Gastroesophageal sphincter (tissue), 3 donors: ENCODE measurements around the gene C1orf159.

Experiments used
- EP300 ChIP-seq: sonication (generic); formaldehyde crosslinking; IDR thresholded peaks from one replicate; pipeline ENCODE4 v1.6.1; 2017; ENCODE audit warnings: antibody characterized with exemption, mild to moderate bottlenecking
- POLR2A ChIP-seq, 2 donors: fragments of 450-650 bp; IDR thresholded peaks; one replicate each; pipeline ENCODE4 v1.6.1; 2017; ENCODE audit warnings: antibody characterized with exemption in 2 of 2, mild to moderate bottlenecking in 2 of 2, moderate library complexity in 1 of 2
- POLR2AphosphoS5 ChIP-seq: sonication (generic); formaldehyde crosslinking; IDR thresholded peaks from one replicate; pipeline ENCODE4 v1.6.1; 2017; ENCODE audit warnings: antibody characterized with exemption
- TF ChIP-seq, protein P1 (sequence below), 4 experiments: fragments of 200-600 bp in 2 of 4; fragments of 450-650 bp in 2 of 4; sonication (generic) in 1 of 4; IDR thresholded peaks; one replicate each; pipeline ENCODE4 v1.5.1; 2017 to 2019; ENCODE audit warnings: antibody characterized with exemption in 4 of 4, mild to moderate bottlenecking in 2 of 4, moderate library complexity in 2 of 4

DNA sequence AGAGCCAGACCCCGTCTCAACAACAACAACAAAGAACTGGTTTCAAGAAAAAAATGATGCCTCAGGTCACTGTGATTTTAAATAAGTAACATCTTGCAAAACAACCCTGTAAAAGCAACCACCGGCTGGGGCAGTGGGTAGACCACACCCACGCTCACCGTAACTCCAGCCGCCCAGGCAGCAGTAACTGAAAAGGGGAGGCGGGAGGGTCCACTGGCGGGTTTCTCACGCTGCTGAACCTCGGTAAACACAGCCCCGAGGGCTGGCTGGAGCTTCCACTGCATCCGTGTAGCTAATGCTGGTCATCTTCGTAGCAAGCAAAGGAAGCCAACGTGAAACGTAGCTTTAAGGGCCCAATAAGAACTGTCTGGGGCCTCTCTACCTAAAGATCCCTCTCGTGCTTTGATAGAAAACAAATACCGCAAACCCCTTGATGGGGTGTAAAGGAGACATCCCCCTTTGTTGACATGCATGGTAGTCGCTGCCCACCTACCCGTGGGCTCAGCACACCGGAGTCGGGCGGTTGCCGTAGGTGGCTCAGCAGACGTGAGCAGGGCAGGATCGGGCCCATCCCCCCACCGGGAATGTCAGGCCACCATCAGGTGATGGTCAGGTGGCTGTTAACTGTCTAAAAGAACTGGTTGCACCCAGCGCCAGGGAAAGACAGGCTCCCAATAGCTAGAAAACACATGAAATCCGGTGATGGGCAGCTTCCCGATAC lies 4.2 kb downstream of the C1orf159 start:
- TF ChIP-seq POLR2A (IDR thresholded peaks at IDR 0.05) (no peak), POLR2AphosphoS5 (no peak), EP300 (no peak)
- TF ChIP-seq, protein P1, sequence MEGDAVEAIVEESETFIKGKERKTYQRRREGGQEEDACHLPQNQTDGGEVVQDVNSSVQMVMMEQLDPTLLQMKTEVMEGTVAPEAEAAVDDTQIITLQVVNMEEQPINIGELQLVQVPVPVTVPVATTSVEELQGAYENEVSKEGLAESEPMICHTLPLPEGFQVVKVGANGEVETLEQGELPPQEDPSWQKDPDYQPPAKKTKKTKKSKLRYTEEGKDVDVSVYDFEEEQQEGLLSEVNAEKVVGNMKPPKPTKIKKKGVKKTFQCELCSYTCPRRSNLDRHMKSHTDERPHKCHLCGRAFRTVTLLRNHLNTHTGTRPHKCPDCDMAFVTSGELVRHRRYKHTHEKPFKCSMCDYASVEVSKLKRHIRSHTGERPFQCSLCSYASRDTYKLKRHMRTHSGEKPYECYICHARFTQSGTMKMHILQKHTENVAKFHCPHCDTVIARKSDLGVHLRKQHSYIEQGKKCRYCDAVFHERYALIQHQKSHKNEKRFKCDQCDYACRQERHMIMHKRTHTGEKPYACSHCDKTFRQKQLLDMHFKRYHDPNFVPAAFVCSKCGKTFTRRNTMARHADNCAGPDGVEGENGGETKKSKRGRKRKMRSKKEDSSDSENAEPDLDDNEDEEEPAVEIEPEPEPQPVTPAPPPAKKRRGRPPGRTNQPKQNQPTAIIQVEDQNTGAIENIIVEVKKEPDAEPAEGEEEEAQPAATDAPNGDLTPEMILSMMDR (IDR thresholded peaks at IDR 0.05): no peak
